HG02885 (cell line): Measurements from ENCODE around the gene NXPH1.

Experiments used
- ATAC-seq: cut with Tn5 transposase; IDR thresholded peaks from one replicate; pipeline ENCODE4 v1.9.1; 2021; ENCODE audit warnings: mild to moderate bottlenecking; ENCODE audit not compliant: unreplicated experiment, poor library complexity

NXPH1 gene

DNA sequence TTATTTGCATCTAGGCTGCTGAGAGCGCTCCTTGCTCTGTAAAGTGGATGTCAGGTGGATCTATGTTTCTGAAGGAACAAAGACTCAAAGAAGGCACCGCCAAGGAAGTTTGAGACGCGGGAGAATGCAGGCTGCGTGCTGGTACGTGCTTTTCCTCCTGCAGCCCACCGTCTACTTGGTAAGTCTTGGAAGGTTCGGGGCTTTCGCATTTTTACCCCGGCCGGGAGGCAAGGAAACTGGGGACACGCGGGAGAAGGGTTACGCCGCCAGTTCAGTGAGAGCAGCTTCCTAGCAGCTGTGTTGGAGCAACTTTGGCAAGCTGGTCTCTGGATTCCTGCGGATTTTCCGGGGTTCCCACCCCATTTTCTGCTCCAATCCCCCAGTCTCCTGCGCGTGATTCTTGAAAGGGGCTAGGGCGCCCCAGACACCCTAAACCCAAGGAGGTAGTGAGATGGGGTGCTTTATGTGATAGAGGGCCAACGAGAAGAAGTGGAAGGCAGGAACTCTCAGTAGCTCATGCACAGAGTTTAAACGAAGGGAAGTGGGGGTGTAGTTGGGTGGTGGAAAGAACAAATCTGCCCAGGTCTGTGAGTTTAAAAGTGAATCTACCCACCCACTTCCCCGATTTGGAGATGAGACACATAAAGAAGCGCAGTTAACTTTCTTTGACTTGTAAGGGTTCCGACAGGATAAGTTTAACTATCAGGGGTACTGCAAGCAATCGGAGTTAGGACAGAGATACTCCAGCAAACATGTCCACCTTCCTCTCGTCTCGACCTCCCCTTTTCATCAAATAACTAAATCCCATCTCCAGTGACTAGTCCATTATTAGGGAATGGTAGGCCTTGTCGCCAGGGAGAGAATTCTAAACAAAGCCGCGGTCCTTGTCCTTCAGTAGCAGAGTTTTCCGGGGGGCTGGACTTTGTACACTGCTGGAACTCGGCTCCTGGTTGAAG, 2.5 kb downstream of the NXPH1 start:
- ATAC-seq = no peak

DNA sequence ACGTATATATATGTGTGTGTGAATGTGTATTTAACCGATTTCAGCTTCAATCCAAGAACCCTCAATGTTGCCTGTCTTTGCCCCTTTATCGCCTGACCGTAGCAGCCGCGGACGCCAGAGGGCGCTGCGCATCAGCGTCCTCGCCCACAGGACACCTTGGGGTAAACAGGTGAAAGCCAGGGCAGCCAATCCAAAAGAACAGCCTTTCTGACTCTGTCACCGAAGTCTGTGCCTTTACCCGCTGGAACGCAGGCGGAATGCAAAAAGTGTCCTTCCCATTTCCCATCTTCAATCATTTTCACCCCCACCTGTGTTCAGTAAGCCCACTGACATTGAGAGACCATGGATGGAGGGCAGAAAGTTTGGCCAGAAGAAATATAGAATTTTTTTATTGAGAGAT, 3.6 kb downstream of the NXPH1 start:
- peak; percentile 87 for ATAC-seq

DNA sequence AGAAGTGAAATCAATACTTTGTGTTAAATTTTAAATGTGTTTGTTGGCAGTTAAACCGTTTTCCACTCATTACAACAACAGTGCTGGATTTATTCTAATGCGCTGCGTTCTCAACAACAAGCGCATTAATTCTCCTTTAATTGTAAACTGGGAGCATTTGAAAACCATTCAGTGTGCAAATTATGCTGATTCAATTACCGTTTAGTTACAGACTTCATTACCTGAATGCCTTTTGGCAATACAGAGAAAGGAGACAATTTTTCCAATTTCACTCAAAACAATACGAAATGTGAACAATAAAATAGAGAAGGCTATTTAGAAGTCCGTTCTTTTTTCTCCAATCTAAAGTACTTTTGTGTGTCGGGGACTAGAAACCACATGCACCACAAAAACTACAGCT, 4.2 kb downstream of the NXPH1 start:
- ATAC-seq = no peak

DNA sequence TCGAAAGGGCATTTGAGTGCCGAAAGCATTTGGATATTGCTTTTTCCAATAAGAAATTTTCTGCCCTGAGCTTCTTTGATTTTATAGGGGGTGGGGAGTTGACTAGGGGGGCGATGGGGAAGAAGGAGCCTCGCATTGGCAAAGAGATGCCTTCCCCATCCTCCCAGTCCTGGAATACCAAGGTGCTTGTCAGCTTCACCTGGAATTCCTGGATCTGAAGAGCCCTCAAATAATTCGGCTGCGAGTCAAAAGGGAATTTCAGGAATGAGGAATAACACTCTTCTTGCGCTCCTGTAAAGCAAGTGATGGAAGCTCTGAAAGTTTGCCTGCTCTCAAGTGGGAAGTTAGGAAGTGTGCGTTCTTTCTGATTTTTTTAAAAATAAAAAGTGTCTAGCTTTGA, 7.3 kb downstream of the NXPH1 start:
- ATAC-seq = no peak

DNA sequence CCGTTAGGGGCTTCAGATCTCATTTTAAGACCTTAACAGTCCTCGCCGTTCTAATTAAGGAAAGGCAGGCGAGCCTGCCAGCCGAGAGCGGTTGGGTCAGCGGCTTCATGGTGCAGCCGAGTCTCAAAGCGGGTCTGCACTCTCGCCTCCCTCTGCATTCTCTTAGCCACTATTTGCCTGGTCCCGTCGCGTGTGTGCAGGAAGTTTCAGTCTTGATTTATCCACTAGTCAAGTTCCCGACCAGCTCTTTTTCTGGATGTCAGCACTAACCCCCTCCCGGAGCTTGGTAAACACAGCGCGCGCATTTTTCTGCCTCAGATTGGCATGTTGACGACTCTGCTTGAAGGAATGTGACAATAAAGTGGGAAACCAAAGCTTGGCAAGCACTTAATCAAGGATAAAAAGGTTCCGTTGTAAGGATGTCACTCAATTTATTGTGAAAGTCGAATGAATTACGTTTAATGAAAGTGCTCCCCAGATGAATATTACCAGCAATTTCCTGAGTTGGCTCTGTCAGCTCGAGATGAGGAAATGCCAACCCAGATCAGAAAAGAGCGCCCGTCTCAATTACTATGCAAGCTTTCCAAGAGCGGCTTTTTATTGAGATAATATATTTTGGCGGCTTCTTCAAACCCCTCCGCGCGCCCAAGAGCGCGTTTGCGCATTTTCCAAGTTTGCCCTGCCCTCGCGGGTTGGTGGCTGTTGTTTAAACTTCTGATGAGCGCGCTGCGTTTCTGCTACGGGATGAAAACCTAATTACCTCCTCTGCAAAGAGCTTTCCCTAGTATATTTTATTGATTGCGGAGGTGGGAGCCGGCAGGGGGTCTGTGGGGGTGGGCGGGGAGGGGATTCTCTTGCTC, 7.9 kb downstream of the NXPH1 start:
- ATAC-seq = no peak

DNA sequence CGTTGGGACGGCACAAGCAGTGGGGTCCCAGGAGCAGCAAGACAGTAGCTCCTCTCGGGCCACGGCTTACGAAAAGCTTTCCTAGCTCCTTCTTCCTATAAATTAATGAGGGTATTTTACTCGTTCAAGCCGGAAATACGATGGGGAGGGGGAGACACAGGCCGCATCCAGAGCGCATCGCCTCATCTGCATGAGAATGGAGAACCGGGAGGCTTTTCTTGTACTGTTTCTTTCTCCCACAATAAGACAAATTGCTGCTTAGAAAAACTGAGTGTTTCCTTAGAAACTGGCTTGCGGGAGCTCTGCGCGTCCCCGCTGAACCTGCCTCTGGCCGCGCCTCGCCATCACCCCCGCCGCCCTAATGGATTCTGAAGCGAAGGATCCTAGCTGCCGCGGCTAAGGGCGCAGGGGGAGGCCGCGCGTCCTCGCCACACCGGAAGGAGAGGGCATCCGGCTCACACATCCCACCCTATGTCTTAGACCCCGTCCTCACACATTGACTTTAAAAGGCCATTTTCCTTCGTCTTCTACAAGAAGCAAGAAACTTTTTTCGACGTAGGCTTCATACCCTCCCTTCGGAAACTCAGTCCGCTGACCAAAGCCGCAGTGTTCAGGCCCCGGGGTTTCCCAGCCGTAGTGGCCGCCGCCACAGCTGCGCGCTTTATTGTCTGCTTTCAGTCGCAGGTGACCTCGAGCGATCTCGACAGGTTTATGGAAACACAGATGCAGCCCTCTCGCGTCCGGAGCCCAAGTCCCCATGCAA, 8.8 kb downstream of the NXPH1 start:
- no peak for ATAC-seq

DNA sequence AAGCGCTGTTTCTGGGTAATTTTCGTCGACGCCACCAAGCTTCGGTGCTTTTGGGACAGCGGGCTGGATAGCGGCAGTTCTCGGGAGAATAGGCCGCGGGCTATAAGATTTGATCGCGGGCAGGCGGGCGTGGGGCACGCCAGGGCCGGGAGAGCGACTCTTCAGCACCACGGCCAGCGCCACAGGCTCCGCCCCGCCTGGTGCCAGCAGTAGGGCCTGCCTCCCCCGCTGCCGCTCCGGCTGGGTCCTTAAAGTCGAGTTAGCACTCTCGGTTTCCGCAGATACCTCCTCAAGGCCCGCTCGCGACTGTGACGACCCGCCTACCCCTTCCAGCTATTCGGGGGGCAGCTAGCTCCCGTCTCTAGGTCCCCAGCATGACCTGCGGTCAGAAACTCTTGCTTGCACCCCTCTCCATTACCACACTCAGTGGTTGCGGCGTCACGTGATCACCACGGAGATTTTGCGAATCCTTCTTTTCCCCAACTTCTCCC, 9.4 kb downstream of the NXPH1 start:
- ATAC-seq = peak; percentile 84

DNA sequence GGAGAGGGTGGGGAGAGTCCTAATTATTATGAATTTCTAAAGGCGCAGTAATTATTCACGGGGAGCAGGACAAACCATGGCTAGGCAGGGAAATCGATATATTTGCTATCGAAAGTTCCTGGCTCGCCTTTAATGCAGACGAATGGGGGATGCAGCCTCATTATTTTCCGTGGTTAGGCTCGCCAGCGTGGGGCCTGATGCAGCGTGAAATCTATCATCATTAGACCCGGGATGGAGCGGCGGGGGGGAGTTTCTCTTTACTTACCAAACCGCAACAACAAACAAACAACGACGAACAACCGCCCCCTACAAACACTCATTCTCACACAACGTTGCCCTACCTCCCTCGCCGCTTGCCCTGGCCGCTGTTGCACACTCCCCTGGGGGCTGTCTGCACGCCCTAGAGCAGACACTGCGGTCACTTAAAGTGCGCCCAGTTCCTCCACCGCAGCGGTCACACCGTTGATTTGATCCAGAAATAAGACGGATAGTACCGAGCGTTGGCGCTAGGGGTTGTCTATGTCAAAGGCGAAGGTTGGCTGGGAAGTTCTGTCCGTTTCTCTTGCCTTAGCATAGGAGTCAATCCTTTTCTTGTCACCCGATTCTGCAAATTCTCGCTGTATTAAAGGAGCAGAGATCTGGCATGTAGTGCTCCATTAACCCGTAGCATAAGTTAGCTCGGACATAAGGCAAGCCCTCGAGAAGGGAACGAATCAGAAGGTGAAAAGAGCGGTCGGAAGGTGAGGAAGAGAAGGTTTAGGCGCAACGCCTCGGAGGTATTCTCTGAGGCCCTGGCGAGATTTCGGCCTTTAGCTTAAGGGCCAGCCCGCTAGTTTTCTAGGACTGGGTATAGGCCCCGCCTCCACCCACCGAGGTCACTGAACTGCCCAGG, 10.4 kb downstream of the NXPH1 start:
- ATAC-seq = no peak

DNA sequence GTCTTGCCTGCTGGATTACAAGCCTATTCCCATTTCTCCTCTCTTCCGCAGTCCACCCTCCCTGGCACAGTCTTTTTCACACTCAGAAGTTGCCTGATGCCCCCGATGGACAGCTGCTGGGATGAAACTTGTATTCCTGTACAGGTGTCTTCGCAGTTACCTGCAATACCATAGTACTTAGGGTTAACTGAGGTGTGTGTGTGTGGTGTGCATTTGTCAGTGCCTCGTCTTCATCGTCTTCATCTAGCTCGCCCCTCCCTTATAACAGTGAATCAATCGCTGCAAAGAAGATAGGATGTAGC, 11.0 kb downstream of the NXPH1 start:
- no peak for ATAC-seq

DNA sequence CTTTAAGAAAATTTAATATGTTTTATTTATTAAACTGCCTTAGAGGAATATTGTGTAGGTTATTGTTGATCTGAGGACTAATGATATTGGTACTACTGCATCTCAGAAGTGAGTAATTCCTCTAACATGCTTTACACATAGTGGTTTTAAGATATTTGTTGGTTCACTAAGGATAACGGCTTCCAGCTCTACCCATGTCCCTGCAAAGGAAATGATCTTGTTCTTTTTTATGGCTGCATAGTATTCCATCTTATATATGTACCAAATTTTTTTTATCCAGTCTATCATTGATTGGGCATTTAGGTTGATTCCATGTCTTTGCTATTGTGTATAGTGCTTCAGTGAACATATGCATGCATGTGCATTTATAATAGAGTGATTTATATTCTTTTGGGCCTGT, 20.1 kb downstream of the NXPH1 start:
- ATAC-seq = no peak

DNA sequence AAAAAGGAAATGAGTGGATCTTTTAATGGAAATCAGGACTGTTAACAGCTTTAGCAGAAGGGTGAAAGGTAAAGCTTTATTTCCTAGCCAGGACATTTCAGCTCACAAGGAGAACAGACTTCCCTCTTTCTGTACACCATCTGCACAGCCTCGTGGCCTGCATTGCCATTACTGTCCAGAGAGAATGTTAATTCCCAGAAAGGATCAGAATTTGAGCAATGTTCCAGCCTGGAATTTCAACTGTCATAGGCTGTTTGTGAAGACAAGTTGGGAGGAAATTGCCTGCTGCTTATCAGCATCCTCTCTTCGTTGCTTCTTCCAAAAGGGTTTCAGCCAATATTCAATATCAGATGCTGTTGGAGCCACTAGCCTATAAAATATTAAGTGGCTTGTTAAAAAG, 22.0 kb downstream of the NXPH1 start:
- ATAC-seq = no peak

DNA sequence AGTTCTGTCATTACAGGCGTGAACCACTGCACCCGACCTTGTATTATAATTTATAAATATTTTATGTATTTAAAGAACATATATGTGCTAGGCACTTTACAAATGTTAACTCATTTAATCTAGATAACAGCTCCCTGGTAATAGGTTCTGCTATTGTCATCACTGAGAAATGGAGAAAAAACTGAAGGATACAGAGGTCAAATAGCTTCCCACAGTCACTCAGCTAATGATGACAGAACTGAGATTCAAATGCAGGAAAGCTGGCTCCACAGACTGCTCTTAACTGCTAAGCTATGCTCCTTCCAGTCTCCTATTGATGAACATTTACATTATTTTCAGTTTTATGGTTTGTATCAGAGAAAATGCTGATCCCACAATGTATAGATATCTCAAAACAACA, 28.9 kb downstream of the NXPH1 start:
- ATAC-seq = no peak

DNA sequence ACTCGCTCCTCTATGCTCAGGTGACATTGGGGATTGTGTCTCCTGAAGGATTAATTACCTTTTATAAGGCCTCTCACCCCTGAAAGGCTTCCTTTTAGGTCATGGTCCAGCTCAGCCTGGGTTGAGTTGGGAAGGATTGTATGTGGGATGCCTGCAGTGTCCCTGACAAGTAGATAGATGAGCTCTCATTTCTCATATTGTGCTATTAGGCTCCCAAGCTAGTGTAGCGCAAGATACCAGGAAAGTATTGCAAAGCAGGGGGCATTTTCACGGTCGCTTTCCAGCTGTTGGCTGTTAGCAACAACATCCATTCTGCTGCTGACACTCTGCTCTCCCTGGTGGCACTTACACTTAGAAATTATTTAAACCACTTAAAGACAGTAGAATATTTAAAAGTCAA, 31.9 kb downstream of the NXPH1 start:
- no peak for ATAC-seq

DNA sequence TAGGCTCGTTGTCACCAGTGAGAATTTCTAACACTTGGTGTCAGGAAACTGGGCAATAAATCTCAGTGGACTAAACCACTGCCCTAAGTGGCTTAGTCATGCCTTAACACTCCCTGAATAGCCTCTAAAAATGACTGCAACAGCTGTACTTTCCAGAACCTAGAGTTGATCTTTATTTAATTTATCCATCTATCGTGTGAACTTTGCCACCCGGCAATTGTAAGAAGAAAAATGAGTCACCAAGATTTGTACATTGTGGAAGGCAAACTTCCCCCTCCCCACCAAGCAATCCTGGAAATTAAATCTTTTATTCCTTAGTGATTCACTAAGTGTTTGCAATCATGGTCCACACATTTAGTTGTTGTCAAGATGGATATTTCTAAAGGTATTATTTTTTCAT, 47.1 kb downstream of the NXPH1 start:
- no peak for ATAC-seq

DNA sequence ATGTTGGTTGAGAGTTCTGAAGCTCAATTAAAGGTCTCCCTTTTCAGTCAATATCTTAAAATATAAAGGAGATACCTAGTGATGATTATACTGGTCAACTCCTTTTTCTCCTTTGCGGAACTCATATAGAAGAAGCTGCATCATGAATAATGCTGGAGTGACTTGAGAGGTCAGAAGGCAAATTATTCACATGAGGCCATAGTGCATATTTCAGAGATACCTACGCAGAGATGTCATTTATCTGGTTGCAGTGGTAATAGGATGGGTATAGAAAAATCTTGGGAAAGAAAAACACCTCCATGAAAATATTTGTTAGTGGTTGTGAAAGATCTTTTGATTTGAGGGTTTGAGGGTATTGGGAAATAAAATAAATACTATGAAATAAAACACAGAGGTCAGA, 47.7 kb downstream of the NXPH1 start:
- no peak for ATAC-seq

DNA sequence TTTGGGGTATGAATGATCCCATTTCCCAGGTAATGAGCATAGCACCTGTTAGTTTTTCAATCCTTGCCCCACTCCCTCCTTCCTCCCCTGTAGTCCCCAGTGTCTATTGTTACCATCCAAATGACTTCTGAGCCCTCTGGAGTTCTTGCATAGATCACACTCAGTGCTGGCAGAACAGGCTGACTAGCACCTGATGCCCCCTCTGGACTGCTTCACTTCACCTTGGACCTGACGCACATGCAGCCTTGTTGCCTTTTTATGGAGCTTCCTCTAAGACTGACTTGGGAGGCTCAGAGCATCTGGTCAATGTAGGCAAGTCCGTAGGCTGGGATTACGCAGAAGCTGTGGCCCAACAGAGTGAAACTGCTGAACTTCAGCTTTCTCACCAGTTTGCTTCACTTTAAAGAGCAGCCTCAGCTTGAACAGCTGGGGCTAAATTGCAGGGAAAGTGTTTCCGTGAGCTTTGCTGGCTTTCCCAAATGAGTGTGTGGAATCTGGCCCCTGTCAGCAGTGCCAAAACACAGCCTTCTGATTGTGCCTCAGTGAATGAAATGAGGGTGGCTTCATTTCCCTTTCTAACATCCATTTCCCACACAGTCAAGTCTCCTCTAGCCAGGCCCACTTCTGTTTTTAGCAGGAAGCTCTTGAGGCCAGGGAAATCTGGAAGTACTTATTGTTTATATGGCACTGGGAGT, 48.5 kb downstream of the NXPH1 start:
- ATAC-seq = no peak

DNA sequence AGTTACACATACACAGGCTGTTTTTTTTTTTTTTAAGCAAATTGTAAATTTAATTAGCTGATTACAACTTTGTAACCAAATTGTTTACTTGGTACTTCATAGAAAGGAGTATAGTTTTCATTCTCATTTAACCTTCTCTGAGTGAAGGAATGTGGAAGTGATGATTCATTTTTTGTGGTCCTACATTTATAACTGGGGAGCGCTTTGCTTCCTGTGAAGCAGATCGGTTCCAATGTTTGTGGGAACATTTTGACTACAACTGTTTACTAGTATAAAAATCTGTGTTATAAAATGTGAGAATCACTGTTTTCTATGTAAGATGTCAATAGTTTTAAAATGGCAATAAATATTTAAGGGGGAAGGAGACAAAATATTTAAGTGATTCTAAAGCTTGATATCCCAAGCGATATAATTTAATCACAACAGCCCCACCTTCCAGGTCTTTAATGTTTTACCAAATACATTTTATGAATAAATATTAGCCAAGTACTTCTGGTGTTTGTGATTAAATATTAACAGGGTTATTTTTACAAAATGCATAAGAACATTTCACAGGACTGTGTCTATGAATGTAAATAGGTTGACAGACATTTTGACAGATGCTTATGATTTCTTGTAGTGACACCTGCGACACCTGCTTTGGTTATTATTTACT, 57.1 kb downstream of the NXPH1 start:
- ATAC-seq = no peak

DNA sequence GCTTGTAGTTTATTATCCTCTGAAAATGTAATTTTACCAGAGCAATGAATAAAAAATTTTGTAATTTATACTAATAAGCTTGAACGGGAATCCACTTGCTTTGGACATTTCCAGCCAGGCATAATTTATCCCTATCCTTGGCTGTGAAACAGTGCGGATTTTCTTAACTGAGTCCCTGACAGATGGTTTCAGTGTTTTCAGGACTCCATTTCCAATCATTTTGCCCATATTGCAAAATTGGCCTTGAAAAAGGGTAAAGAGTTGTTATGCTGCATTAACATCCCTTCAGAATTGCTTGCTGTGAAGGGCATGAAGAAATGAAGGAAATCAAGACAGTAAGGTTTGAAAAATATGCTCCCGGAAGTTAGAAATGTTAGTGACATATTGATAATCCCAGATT, 57.7 kb downstream of the NXPH1 start:
- no peak for ATAC-seq
